GM21717 (cell line): ENCODE results near the gene NAPA.

Source experiments
- ATAC-seq: cut with Tn5 transposase; IDR thresholded peaks from one replicate; pipeline ENCODE4 v1.9.1; 2021; ENCODE audit warnings: mild to moderate bottlenecking, moderate library complexity; ENCODE audit not compliant: unreplicated experiment

NAPA gene

DNA sequence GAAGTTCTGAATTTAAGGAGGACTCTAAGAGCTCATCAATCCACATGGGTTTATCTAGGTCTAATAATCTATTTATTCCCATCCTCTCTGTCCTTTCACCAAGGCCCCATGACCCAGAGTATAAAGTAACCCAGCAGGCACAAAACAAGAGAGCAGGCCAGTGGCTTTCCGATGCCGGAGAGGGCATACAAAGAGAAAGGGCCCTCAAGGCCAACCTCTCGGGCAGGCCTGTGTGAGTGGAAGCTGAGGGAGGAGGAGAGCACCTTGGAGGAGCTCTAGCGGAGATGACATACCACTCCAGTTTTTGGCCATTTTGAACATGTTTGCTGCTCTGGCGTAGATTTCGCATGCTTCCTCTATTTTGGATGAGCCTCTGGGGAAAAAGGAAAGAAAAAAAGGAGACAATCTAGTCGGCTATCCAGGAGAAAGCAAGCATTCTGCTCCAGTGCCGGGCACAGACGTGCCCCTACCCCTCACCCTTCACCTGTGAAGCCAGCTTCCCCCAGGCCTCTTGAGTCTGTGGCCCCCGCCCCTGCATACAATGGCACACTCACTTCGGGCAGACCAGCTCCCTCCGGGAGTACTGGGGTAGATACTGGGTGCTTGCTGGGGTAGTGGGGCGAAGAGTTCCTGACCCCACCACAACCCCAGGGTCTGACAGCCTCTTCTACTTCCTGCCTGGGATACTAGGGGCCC is 11.6 kb downstream of the NAPA start:
- ATAC-seq = no peak

- no peak for ATAC-seq
Observed at GRCh38 chr19:47499863-47500830, 14.7 kb downstream of the NAPA start.

DNA sequence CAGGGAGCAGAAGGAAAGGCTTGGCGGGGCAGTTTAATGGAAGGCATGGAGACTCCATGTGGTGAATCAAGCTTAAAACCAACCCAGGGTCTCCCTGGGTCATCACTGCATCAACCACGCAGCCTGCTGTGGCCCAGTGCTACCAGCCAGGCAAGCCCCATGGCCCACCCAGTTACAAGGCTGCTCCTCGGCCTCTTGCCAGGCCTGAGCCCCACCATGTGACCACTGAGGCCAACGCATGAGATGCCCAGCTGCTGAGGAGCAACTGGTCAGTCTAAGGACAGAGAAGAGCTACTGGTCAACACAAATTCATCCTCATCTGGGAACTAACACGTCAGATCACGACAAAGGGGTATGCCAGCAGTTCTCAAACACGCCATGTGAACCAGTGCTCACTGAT is 15.5 kb downstream of the NAPA start:
- ATAC-seq = no peak

GRCh38 chr19:47498561-47498960 is 16.3 kb downstream of the NAPA start:
- no peak for ATAC-seq

DNA sequence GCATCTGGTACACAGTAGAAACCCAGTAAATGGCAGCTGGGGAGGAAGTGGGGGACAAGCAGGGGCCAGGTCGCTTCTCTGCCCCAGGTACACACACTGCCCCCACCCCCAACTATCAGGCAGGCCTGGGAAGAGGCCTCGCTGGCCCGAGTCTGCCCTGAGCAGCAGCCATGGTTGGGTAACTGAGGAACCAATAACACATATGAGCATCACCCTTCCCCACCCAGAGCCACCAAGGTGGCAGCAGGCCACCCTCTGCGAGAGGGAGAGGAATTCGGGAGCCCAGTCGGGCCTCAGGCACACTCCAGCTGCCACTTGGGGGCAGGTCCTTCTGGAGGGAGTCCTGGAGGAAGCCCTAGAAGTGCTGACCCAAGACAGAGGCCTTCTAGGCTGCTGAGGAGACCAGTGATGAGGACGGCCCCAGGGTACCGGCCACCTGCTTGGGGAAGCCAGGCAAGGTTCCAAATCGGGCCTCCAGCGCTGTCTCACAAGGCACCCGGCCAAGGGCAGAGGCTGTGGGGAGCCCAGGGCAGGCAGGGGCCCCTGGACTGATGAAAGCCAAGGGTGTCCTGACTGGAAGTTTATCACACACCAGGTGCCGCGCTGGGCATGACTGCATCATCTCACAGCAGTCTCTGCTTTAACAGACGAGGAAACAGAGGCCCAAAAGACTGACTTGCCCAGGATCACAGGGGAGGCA is 16.9 kb downstream of the NAPA start:
- ATAC-seq = no peak

- ATAC-seq = no peak
Observed at GRCh38 chr19:47497050-47497766, 17.7 kb downstream of the NAPA start.

- ATAC-seq = no peak
Observed at GRCh38 chr19:47495478-47496372, 19.1 kb downstream of the NAPA start.

DNA sequence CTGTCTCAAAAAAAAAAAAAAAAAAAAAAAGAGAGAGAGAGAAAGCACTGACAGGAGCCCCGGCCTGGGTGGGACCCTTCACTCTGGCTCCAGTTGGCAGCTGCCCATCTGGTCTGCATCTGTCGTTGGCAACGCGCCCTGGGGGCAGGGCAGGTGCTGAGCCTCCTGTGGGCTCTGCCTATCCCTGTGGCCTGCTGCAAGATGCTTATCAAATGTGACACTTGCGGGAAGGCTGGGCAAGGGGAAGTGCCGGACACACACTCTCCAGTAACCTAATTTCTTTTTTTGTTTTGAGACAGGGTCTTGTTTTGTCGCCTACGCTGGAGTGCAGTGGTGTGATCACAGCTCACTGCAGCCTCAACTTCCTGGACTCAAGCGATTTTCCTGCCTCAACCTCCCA is 20.1 kb downstream of the NAPA start:
- no peak for ATAC-seq

DNA sequence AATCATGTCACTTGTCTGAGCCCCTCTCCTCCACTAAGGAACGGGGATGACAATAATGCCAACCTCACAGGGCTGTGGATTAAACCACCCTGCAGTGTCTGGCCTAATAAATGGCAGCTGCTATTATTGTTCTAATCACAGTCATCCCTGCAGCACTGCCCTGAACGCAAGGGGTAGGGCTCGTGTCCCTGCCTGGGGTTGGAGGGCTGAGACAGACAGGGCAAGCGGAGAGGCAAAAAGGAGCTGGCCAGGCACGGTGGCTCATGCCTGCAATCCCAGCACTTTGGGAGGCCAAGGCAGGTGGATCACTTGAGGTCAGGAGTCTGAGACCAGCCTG is 20.7 kb downstream of the NAPA start:
- no peak for ATAC-seq

DNA sequence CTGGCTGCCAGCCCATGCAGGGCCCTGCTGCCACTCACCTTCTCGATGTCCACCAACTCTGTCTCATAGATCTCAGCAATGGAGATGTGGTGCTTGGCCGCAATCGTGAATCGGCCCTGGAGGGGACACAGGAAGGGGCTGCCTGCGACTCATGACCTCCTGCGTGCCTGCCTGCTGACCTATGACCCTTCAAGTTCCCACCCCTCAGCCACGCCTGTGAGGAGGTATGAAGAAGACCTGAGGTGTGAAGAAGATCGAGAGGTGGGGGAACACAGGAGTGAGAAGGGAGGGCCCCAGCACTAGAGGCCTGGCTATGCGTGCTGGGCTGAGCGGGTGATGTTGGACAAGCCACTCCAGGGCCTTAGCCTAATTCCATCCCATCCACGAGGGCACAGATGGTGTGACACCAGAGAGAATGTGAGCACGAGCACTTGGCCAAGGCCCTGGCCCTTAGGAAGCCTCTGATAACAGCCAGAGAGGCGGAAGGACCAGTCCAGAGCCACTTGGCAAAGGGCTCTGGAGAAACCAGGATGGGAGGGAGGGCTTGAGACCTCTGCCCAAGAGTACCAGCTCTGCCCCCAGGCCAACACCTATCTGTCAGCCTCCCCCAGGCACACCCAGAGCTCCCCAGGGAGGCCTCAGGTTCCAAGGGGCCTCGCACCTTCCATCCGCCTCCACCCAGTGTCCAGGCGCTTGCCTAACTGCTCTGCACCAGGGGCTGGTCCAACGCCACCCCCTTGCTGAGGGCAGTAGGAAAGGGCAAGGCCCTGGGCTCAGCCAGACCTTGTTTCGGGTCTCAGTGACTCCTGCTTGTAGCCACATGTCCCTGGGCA is 21.3 kb downstream of the NAPA start:
- no peak for ATAC-seq

- ATAC-seq = no peak
Observed at GRCh38 chr19:47492571-47493377, 22.1 kb downstream of the NAPA start.

- ATAC-seq = no peak
Observed at GRCh38 chr19:47492137-47492533, 22.7 kb downstream of the NAPA start.

DNA sequence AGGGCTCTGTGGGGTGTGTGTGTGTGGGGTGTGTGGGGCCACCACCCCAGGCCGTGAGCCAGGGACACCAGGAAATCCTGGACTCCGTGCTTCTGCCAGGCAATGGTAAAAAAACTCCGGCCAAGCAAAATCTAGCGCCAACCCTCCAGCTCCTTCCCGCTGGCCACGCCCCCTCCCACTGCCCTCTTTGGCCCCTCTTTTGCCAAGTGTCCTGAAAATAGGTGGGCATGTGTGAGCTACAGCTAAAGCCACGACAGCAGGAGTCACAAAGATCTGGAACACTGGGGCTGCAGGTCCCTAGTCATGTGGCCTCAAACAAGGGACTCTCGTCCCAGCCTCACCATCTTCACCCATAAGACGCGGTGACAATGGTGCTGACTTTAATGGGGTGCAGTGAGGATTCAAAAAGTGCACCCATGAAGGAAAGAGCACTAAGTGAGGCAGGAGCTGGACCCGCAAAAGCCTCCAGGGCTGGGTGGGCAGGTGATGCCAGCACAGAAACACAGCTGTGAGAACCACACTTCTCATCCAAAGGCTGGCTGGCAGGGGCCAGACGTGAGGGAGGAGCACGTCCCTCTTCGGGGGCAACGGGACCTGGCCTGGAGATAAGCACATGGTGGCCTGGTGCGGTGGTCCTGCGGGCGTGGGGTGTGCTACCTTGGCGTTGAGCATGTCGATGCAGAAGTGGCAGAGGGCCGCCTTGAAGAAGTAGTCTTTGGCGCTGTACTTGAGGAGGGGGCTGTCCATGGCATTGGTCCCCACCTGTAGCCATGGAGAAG is 23.3 kb downstream of the NAPA start:
- ATAC-seq = no peak

GRCh38 chr19:47490847-47491246 is 24.0 kb downstream of the NAPA start:
- ATAC-seq = no peak

- ATAC-seq = no peak
Observed at GRCh38 chr19:47490031-47490430, 24.8 kb downstream of the NAPA start.

- no peak for ATAC-seq
Observed at GRCh38 chr19:47489072-47489914, 25.6 kb downstream of the NAPA start.
